OCI-M1 (cell line): ENCODE results near the gene ARSB.
"Not testable (repeated sequence)": the region's sequence is repeated elsewhere in the genome, so short reads cannot be mapped to it uniquely, and the experiment has no call there.

Experiments used
- DNase-seq: peaks from one replicate; lab custom pipeline; 2025; lab: John Stamatoyannopoulos, UW

ARSB gene

GRCh38 chr5:78751872-78752271 lies 233.2 kb downstream of the ARSB start:
- DNase-seq: no peak

GRCh38 chr5:78750281-78750680 lies 234.8 kb downstream of the ARSB start:
- DNase-seq: no peak

DNA sequence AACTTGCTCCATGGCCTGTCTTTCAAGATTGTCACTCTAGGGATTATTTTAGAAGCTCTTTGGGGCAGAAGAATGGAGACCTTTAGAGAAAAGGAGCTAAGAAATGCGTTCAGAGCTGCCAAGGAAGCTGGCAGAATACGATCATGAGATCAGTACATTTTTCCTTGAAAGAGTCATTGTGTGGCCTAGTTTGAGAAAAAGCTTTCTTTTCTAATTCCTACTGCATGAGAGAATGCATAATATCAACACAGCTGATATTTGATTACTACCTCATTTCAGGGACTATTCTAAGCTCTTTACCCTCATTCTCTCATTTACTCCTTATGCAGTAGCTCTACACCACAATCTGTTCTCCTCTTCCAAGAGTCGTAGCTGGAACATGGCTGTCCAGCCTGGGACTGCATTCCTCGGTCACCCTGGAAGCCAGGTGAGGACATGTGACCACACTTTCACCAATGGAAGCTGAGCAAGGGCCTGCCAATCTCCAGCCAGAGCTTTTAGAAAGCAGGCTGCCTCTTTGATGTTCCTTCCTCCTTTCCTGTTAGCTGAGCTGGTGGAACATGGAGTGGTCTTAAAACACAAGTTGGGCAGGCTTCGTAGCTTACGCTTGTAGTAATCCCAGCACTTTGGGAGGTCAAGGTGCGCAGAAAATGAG lies 237.3 kb downstream of the ARSB start:
- no peak for DNase-seq

GRCh38 chr5:78747055-78747454 lies 238.1 kb downstream of the ARSB start:
- no peak for DNase-seq

GRCh38 chr5:78746021-78746770 lies 238.9 kb downstream of the ARSB start:
- no peak for DNase-seq

DNA sequence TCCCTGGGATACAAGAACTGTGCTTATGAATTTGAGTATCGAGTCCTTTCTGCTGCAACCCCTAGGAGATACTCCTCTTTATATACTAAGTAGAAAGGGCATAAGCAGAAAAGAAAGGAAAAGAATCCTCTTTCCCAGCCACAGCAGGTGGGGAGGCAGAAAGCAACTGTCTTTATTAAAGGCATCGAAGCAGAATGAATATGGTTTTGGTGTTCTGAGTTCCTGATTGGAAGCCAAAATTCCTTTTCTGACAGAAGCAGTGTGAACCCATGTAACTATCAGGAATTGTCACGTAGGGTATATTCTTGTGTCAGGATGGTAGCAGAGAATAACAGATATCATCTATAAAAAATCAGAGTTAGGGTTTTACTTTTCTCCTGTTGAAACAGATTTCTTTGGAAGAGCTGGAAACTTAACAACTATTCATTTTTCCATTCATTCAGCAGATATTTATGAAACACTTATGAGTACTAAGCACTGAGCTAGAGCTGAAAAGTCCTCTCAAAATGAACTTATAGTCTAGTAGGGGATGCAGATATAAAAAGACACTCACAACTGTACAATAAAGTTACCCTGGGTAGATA lies 240.1 kb downstream of the ARSB start:
- DNase-seq: no peak

DNA sequence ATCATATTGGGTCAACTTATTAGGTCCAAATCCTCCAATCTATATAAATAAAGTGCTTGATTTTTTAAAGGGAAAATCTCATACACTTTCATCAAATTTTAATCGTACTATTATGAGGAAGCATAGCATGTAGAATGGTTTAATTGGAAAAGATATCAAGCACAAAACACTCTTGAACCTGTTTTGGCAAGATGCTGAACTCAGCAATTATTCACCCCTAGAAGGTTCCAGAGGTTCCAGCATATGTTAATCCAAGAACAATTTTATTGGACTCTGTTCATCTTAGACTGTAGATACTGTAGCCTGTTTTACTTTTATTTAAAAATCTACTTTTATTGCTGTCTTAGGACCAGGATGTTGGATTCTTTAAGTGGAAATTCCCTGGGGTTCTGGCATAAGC lies 244.1 kb downstream of the ARSB start:
- no peak for DNase-seq

- no peak for DNase-seq
Measured at GRCh38 chr5:78738693-78739300, 246.3 kb downstream of the ARSB start.

GRCh38 chr5:78738104-78738503 lies 247.0 kb downstream of the ARSB start:
- DNase-seq: no peak

DNA sequence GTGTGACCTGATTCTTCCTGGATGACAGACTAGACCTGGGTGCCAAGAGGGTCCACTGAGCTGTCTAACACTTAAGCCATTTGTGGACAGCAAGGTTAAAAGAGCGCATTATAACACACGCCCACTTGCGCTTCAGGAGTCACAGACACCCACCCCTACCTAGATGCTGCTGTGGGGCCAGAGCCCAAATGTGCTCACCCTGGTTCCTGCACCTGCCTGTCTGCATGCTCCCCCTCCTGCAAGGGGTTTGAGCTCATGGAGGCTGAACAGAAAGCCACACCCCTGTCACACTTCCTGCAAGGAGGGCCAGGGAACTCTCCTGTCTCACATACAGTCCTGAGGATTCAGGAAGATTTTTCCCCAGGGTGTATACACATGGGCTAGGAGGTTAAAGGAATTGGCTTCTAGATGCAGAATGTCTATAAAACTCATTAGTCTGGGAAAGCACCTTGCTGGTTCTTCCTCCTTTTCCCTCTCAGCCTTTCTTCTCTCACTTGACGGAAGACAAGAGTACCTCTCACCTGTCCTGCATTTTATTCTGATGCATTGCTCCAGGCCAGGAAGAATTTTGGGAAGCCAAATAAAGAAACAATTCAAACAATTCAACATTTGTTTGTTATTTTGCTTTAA lies 249.2 kb downstream of the ARSB start:
- DNase-seq: no peak

- DNase-seq: no peak
Measured at GRCh38 chr5:78734950-78735349, 250.2 kb downstream of the ARSB start.

- no peak for DNase-seq
Measured at GRCh38 chr5:78734094-78734845, 250.8 kb downstream of the ARSB start.

- not testable (repeated sequence) for DNase-seq
Measured at GRCh38 chr5:78732721-78733120, 252.4 kb downstream of the ARSB start.

DNA sequence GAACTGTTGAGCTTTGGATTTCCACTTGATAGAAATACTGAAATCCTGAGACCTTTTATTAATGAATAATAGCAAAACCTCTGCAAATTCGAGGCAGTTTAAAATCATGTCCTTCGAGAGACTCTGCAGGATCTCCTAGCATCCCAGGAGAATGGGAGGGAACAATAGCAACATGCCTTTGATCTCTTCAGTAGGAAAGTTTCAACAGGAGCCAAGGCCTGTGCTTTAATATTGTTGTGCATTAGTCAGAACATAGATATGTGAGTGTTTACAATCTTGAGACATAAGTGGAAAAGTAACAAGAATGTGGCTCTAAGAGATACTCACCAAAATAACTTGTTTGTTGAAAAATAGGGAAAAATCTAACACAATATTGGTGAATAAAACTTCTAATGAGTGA lies 253.2 kb downstream of the ARSB start:
- no peak for DNase-seq

- no peak for DNase-seq
Measured at GRCh38 chr5:78730300-78731094, 254.6 kb downstream of the ARSB start.

DNA sequence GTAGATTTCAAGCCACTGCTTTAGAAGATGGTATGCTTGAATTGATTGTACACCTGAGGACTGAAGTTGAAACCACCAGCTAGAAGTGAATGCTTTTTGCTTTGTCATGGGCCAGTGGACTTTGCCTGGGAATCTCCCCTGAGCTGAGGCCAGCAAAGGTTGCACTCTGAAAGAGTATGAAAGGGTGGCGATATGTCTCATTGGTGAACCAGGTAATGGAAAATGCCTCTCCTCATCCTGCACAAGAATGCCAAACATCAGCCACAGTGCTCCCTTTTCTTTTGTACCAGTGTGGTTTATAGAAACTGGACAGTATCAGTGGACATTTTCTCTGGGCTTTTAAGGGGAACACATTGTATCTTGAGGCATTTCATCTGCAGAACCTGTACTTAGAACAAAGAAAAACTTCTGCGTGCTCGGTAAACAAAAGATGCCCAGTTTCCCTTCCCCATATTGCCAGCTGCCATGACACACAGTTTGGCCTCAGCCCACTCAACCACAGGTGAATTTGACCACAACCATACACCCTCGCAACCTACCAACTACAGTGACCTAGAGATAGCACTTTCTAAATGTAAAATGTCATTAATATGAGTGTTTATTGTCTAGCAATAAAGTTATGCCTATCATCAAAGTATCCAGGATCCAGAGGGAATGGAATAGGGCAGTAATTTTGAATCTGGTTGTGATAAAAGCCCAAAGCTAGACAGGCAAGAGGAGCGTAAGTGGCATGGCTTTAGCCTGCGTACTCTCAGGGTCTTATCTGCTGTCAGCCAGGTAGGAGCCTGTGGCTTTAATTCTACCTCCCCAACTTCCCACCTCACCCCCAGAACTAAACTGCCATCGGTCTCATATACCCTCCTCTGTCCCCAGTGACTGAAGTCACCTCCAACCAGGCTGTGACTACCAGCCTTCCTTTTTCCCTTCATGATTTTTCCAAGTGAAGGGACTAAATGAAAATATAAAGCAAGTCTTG lies 257.0 kb downstream of the ARSB start:
- no peak for DNase-seq
